Measurements from ENCODE around the gene PTPRN2.

GRCh38 chr7:158581440-158582088 lies 6.1 kb downstream of the PTPRN2 start:
- TF ChIP-seq, protein P1, sequence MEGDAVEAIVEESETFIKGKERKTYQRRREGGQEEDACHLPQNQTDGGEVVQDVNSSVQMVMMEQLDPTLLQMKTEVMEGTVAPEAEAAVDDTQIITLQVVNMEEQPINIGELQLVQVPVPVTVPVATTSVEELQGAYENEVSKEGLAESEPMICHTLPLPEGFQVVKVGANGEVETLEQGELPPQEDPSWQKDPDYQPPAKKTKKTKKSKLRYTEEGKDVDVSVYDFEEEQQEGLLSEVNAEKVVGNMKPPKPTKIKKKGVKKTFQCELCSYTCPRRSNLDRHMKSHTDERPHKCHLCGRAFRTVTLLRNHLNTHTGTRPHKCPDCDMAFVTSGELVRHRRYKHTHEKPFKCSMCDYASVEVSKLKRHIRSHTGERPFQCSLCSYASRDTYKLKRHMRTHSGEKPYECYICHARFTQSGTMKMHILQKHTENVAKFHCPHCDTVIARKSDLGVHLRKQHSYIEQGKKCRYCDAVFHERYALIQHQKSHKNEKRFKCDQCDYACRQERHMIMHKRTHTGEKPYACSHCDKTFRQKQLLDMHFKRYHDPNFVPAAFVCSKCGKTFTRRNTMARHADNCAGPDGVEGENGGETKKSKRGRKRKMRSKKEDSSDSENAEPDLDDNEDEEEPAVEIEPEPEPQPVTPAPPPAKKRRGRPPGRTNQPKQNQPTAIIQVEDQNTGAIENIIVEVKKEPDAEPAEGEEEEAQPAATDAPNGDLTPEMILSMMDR (conservative IDR thresholded peaks at IDR 0.05 in 1 of 2, IDR thresholded peaks at IDR 0.05 in 1 of 2; ENCODE audit: extremely low read depth in 1 of 2, insufficient read depth in 1 of 2, low read depth in 1 of 2, low read length in 2 of 2) = no peak
- TF ChIP-seq EZH2 (IDR thresholded peaks at IDR 0.05; ENCODE audit: borderline replicate concordance, low read length) = no peak

Data from mammary epithelial cell (primary cell).